Natural killer cell (primary cell): ENCODE measurements around the gene ST6GALNAC6. TPM values are rescaled to one million over a fixed set of nuclear protein-coding genes. Genes with fewer than 3 reads are reported as not detected.

Source experiments
- ATAC-seq, 3 donors: fragments of 150-1000 bp in 2 of 3; fragments of 200-7000 bp in 1 of 3; cut with Tn5 transposase; 1 replicate in 1 of 3; 2 replicates in 2 of 3; pipeline ENCODE4 v1.10.0; 2021; ENCODE audit warnings: mild to moderate bottlenecking in 2 of 3, moderate library complexity in 2 of 3
- DNase-seq, 2 donors: peaks; one replicate each; pipeline versions ENCODE4 v3.0.0 to v3.0.0-alpha.2; 2013 to 2021; ENCODE audit warnings: mixed read lengths in 1 of 2
- H3K27ac ChIP-seq: one replicate; pipeline ENCODE4 v1.5.1; 2013; ENCODE audit warnings: mild to moderate bottlenecking, low read length
- H3K27me3 ChIP-seq: one replicate; pipeline ENCODE4 v1.6.1; 2013; ENCODE audit warnings: low read length; ENCODE audit not compliant: control insufficient read depth, insufficient read depth
- H3K36me3 ChIP-seq: one replicate; pipeline ENCODE4 v1.6.1; 2013; ENCODE audit warnings: low read length; ENCODE audit not compliant: control insufficient read depth, insufficient read depth
- H3K4me1 ChIP-seq: one replicate; pipeline ENCODE4 v1.6.1; 2013; ENCODE audit warnings: low read length; ENCODE audit not compliant: control insufficient read depth, insufficient read depth
- H3K4me3 ChIP-seq: one replicate; pipeline ENCODE4 v1.5.1; 2013; ENCODE audit warnings: low read length
- H3K9me3 ChIP-seq: one replicate; pipeline ENCODE4 v1.6.1; 2013; ENCODE audit warnings: low read length; ENCODE audit not compliant: control insufficient read depth, insufficient read depth
- H3K27ac Mint-ChIP-seq, 2 donors: one replicate each; pipeline ENCODE4 v1.8.0; 2022; ENCODE audit warnings: mild to moderate bottlenecking in 2 of 2, mixed read lengths in 2 of 2, moderate library complexity in 1 of 2
- H3K27me3 Mint-ChIP-seq, 2 donors: one replicate each; pipeline ENCODE4 v1.8.0; 2022; ENCODE audit warnings: low read depth in 2 of 2, mixed read lengths in 2 of 2
- H3K36me3 Mint-ChIP-seq: one replicate; pipeline ENCODE4 v1.8.0; 2022; ENCODE audit warnings: mixed read lengths
- H3K4me1 Mint-ChIP-seq, 2 donors: one replicate each; pipeline ENCODE4 v1.8.0; 2022; ENCODE audit warnings: mixed read lengths in 2 of 2
- H3K4me3 Mint-ChIP-seq: one replicate; pipeline ENCODE4 v1.8.0; 2022; ENCODE audit warnings: mild to moderate bottlenecking, moderate library complexity, mixed read lengths
- H3K9me3 Mint-ChIP-seq, 2 donors: one replicate each; pipeline ENCODE4 v1.8.0; 2022; ENCODE audit warnings: mixed read lengths in 2 of 2
- CTCF ChIP-seq: fragments of 200-600 bp; IDR thresholded peaks from one replicate; pipeline ENCODE4 v1.8.0; 2022; ENCODE audit warnings: antibody characterized with exemption
- WGBS: methylation state at CpG from one replicate; pipeline ENCODE4 v1.1.7; 2013; ENCODE audit warnings: missing lambda C conversion rate; ENCODE audit not compliant: insufficient coverage; 5-methylcytosine and 5-hydroxymethylcytosine counted together
- intact Hi-C: fragments of 100-400 bp; cut with micrococcal nuclease; formaldehyde crosslinking; loops from one replicate; pipeline ENCODE4 v1.14.2; 2022
- total RNA-seq, 4 donors: library from RNA; stranded (reverse); fragments of 120-200 nt in 1 of 4; gene quantifications; one replicate each; pipeline versions ENCODE4 v1.2.3 to v1.2.4, GENCODE V29; 2013 to 2022

The ST6GALNAC6 gene
- total RNA-seq, 3 donors from 2014 or later (not counting 1 experiment from before 2014, with no cell fraction given) = 120 to 148 (median 127) TPM

GRCh38 chr9:127931092-127931881, 31.9 kb upstream of the ST6GALNAC6 start:
- no peak for TF ChIP-seq CTCF
- WGBS = 52% methylated on average over 18 of the region's 18 CpGs
- peaks cover under 1 to 2% of the 10 kb centered on the region in 2 donors for H3K27me3 Mint-ChIP-seq
- Histone ChIP-seq H3K4me3 (peak overlapping the region; percentile 27), H3K4me1 (peaks cover 49% of the 10 kb centered on the region), H3K27me3 (peaks cover 16% of the 10 kb centered on the region), H3K27ac (no peak overlapping the region), H3K9me3 (no peaks in the 10 kb centered on the region), H3K36me3 (peaks cover 4% of the 10 kb centered on the region)
- H3K4me3 Mint-ChIP-seq = peak overlapping the region; percentile 69
- peak overlapping the region in 1 of 2 donors; percentile 58 for H3K27ac Mint-ChIP-seq
- no peaks in the 10 kb centered on the region for H3K36me3 Mint-ChIP-seq
- peak in 1 of 2 donors; percentile 58 for DNase-seq
- ATAC-seq = peak in 2 of 3 donors; percentile 36 to 41
- peaks cover 25 to 47% of the 10 kb centered on the region in 2 donors for H3K4me1 Mint-ChIP-seq
- H3K9me3 Mint-ChIP-seq = no peaks in the 10 kb centered on the region
- intact Hi-C loops = no loop called here

GRCh38 chr9:127930231-127931091, 31.1 kb upstream of the ST6GALNAC6 start, which contains the start of gene PIP5KL1:
TSS of gene PIP5KL1 (minus strand) at chr9:127930777. CDS start at chr9:127930752, 25 bp downstream.
- 3% methylated on average over 70 of the region's 70 CpGs for WGBS
- Histone ChIP-seq H3K27ac (no peak within 1 kb of the TSS), H3K9me3 (no peaks in the 10 kb centered on the region), H3K36me3 (peaks cover 2% of the 10 kb centered on the region), H3K4me3 (peak within 1 kb of the TSS; percentile 27), H3K4me1 (peaks cover 43% of the 10 kb centered on the region), H3K27me3 (peaks cover 18% of the 10 kb centered on the region)
- H3K36me3 Mint-ChIP-seq = no peaks in the 10 kb centered on the region
- peaks cover 9 to 10% of the 10 kb centered on the region in 2 donors for H3K27me3 Mint-ChIP-seq
- H3K9me3 Mint-ChIP-seq = no peaks in the 10 kb centered on the region
- intact Hi-C loops = no loop called here
- H3K27ac Mint-ChIP-seq = peak within 1 kb of the TSS in 1 of 2 donors; percentile 58
- ATAC-seq (peak; percentile 81 to 86 (median 83)), DNase-seq (peak; percentile 73 to 83)
- H3K4me3 Mint-ChIP-seq = peak within 1 kb of the TSS; percentile 69
- no peak for TF ChIP-seq CTCF
- H3K4me1 Mint-ChIP-seq = peaks cover 17 to 43% of the 10 kb centered on the region in 2 donors

- Mint-ChIP-seq H3K27me3 (peaks cover 15 to 16% of the 10 kb centered on the region in 2 donors), H3K36me3 (no peaks in the 10 kb centered on the region), H3K9me3 (no peaks in the 10 kb centered on the region), H3K4me3 (peak overlapping the region; percentile 56), H3K4me1 (peaks cover 17 to 37% of the 10 kb centered on the region in 2 donors), H3K27ac (no peak overlapping the region)
- peaks cover 42% of the 10 kb centered on the region for H3K4me1 ChIP-seq
- WGBS = 81% methylated on average over 10 of the region's 10 CpGs
- DNase-seq = no peak
- no peak for TF ChIP-seq CTCF
- H3K9me3 ChIP-seq = no peaks in the 10 kb centered on the region
- H3K4me3 ChIP-seq = no peak overlapping the region
- H3K27me3 ChIP-seq = peaks cover 18% of the 10 kb centered on the region
- no peak overlapping the region for H3K27ac ChIP-seq
- ATAC-seq = no peak
- H3K36me3 ChIP-seq = no peaks in the 10 kb centered on the region
- intact Hi-C loops = no loop called here
Observed at GRCh38 chr9:127929625-127929979, 30.2 kb upstream of the ST6GALNAC6 start.
